Testis (tissue), 3 donors: ENCODE measurements around the gene SMG1. TPM values are rescaled to one million over a fixed set of nuclear protein-coding genes. Genes with fewer than 3 reads are reported as not detected.

Experiments
- DNase-seq: peaks from one replicate; pipeline ENCODE4 v3.0.0-alpha.2; 2019
- H3K27ac ChIP-seq, 2 donors: fragments of 200-600 bp; sonication (generic); one replicate each; pipeline ENCODE4 v1.5.1; 2019
- H3K27me3 ChIP-seq: fragments of 200-600 bp; sonication (generic); one replicate; pipeline ENCODE4 v1.5.1; 2019
- H3K36me3 ChIP-seq: fragments of 200-600 bp; sonication (generic); one replicate; pipeline ENCODE4 v1.5.1; 2017; ENCODE audit warnings: low read depth; ENCODE audit errors: missing control alignments
- H3K4me1 ChIP-seq: fragments of 200-600 bp; sonication (generic); one replicate; pipeline ENCODE4 v1.5.1; 2019
- H3K4me3 ChIP-seq, 2 donors: fragments of 200-600 bp; sonication (generic); one replicate each; pipeline ENCODE4 v1.5.1; 2017 to 2019
- H3K9me3 ChIP-seq: fragments of 200-600 bp; sonication (generic); one replicate; pipeline ENCODE4 v1.5.1; 2017
- POLR2A ChIP-seq: fragments of 450-650 bp; IDR thresholded peaks from one replicate; pipeline ENCODE4 v1.6.1; 2017; ENCODE audit warnings: antibody characterized with exemption, mild to moderate bottlenecking, moderate library complexity
- WGBS, 2 donors: methylation state at CpG; one replicate each; pipeline ENCODE4 v1.1.5; 2018; 5-methylcytosine and 5-hydroxymethylcytosine counted together
- intact Hi-C: fragments of 100-400 bp; cut with DNase I; formaldehyde crosslinking; loops from one replicate; pipeline ENCODE4 v1.15.1; 2023; ENCODE audit warnings: low total_unique reads
- polyA plus RNA-seq: library from polyadenylated mRNA; stranded (reverse); fragments of 350-450 nt; fragmentation: Illumina TruSeq; extraction: RNeasy Lipid Tissue Mini Kit (QIAGEN cat#74804); gene quantifications from one replicate; pipeline ENCODE4 v1.2.3, GENCODE V29; 2014; ENCODE audit warnings: low read depth, low replicate concordance; ENCODE audit not compliant: insufficient read depth
- total RNA-seq, 2 donors: library from RNA; depleted of rRNA; stranded (reverse); fragments of >200 nt; gene quantifications; one replicate each; pipeline ENCODE4 v1.2.3, GENCODE V29; 2016
- TF ChIP-seq, protein P1 (sequence below), 3 experiments: fragments of 450-650 bp in 2 of 3; fragments of 200-600 bp in 1 of 3; sonication (generic) in 1 of 3; IDR thresholded peaks; one replicate each; pipeline ENCODE4 v1.5.1; 2016 to 2019; ENCODE audit warnings: antibody characterized with exemption in 3 of 3, mild to moderate bottlenecking in 2 of 3, moderate library complexity in 1 of 3

SMG1 gene
- total and polyA plus RNA-seq, 3 donors from 2014 or later, result 32.3 to 138 (median 113) TPM

DNA sequence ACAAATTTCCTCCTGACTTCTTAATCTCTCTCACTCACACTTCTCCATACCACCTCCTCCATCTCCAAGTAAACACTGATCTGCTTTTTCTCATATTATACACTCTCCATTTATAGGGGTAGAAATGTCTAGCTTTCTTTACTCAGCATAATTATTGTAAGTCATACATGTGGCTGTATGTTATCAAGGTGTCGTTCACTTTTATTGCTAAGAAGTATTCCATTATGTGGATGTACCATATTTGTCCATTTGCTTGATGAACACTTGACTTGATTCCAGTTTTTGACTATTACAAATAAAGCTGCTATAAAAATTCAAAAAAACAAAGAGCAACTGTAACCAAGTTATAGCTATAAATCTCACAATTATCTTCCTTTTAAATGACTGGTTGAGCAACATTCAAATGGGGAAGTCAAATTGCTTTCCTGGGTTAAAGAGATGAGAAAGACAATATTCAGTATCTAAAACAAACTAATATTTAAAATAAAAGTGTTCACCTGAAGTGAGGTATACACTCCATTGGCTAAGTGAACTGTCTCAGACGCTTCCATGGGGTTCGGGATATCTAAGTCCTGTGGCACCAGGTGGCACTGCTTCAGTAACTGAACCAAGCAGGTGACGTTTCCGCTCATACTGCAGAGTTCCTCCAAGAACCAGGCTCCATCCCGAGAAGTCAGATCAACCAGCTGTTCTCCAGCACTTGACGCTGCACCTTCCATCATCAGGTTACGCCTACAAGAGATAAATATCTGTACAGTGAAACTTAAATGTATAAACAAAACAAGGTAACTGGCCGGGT is 92.3 kb downstream of the SMG1 start:
- TF ChIP-seq POLR2A, result no peak
- TF ChIP-seq, protein P1, sequence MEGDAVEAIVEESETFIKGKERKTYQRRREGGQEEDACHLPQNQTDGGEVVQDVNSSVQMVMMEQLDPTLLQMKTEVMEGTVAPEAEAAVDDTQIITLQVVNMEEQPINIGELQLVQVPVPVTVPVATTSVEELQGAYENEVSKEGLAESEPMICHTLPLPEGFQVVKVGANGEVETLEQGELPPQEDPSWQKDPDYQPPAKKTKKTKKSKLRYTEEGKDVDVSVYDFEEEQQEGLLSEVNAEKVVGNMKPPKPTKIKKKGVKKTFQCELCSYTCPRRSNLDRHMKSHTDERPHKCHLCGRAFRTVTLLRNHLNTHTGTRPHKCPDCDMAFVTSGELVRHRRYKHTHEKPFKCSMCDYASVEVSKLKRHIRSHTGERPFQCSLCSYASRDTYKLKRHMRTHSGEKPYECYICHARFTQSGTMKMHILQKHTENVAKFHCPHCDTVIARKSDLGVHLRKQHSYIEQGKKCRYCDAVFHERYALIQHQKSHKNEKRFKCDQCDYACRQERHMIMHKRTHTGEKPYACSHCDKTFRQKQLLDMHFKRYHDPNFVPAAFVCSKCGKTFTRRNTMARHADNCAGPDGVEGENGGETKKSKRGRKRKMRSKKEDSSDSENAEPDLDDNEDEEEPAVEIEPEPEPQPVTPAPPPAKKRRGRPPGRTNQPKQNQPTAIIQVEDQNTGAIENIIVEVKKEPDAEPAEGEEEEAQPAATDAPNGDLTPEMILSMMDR (IDR thresholded peaks at IDR 0.05), result no peak
- no peak overlapping the region for H3K27ac ChIP-seq
- DNase-seq, result no peak
- intact Hi-C loops, result no loop called here
- no peaks in the 10 kb centered on the region for H3K9me3 ChIP-seq
- H3K27me3 ChIP-seq, result no peaks in the 10 kb centered on the region
- peaks cover 2% of the 10 kb centered on the region for H3K36me3 ChIP-seq
- no peaks in the 10 kb centered on the region for H3K4me1 ChIP-seq
- 90 to 93% methylated on average over 9 of the region's 9 CpGs for WGBS, 2 donors
- no peak overlapping the region for H3K4me3 ChIP-seq

- intact Hi-C loops, result no loop called here
Observed at GRCh38 chr16:18832613-18833012, 93.6 kb downstream of the SMG1 start.

GRCh38 chr16:18832006-18832405 is 94.2 kb downstream of the SMG1 start:
- no peak for TF ChIP-seq POLR2A
- TF ChIP-seq, protein P1 (IDR thresholded peaks at IDR 0.05), result no peak
- Histone ChIP-seq H3K36me3 (peaks cover 2% of the 10 kb centered on the region), H3K4me3 (no peak overlapping the region), H3K4me1 (no peaks in the 10 kb centered on the region), H3K27me3 (no peaks in the 10 kb centered on the region), H3K27ac (no peak overlapping the region), H3K9me3 (no peaks in the 10 kb centered on the region)
- intact Hi-C loops, result no loop called here
- 83 to 92% methylated on average over 2 of the region's 2 CpGs for WGBS, 2 donors
- no peak for DNase-seq

More at GRCh38 chr16:18832613-18833012, 93.6 kb downstream of the SMG1 start:
- Histone ChIP-seq H3K27ac (no peak overlapping the region), H3K9me3 (no peaks in the 10 kb centered on the region), H3K27me3 (no peaks in the 10 kb centered on the region), H3K36me3 (peaks cover 2% of the 10 kb centered on the region), H3K4me3 (no peak overlapping the region), H3K4me1 (no peaks in the 10 kb centered on the region)
- DNase-seq, result no peak
- WGBS, 2 donors, result 91 to 93% methylated on average over 8 of the region's 8 CpGs
- TF ChIP-seq POLR2A, result no peak
- TF ChIP-seq, protein P1 (IDR thresholded peaks at IDR 0.05), result no peak

GRCh38 chr16:18829251-18829650 is 97.0 kb downstream of the SMG1 start:
- Histone ChIP-seq H3K4me1 (no peaks in the 10 kb centered on the region), H3K9me3 (no peaks in the 10 kb centered on the region), H3K4me3 (no peak overlapping the region), H3K27ac (no peak overlapping the region), H3K27me3 (no peaks in the 10 kb centered on the region), H3K36me3 (peaks cover 2% of the 10 kb centered on the region)
- TF ChIP-seq, protein P1 (IDR thresholded peaks at IDR 0.05), result no peak
- TF ChIP-seq POLR2A, result no peak
- WGBS, 2 donors, result 92 to 98% methylated on average over 6 of the region's 6 CpGs
- intact Hi-C loops, result no loop called here
- DNase-seq, result no peak

DNA sequence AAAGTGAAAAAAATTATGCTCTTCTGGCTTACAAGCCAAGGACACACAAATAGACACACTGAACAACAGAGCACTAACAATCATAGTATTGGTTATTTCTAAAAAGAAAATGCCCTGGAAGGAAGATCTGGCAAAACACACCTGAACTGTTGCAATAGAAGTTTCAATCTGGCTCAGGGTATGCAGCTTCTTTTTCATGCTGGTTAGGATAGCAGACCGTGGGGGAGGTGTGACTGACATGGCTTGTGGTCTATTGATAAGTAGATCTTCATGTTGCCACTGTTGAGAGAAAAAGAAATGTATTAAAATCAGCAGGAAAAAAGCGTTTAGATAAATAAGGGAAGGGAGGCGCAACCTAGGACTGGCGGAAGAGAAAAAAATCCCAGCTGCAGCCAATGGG is 98.3 kb downstream of the SMG1 start:
- TF ChIP-seq, protein P1 (IDR thresholded peaks at IDR 0.05), result no peak
- no peak for TF ChIP-seq POLR2A
- no peak overlapping the region for H3K4me3 ChIP-seq
- H3K4me1 ChIP-seq, result no peaks in the 10 kb centered on the region
- H3K36me3 ChIP-seq, result peaks cover 2% of the 10 kb centered on the region
- WGBS, 2 donors, result 79 to 85% methylated on average over 4 of the region's 4 CpGs
- no peaks in the 10 kb centered on the region for H3K9me3 ChIP-seq
- H3K27ac ChIP-seq, result no peak overlapping the region
- intact Hi-C loops, result no loop called here
- H3K27me3 ChIP-seq, result no peaks in the 10 kb centered on the region
- DNase-seq, result no peak
